GM12865 (cell line): ENCODE data around the gene CCDC51.

Experiments
- DNase-seq: peaks from one replicate; pipeline ENCODE4 v3.0.0; 2010; ENCODE audit warnings: low read depth
- H3K4me3 ChIP-seq: 2 replicates; pipeline ENCODE4 v1.5.1; 2011; ENCODE audit warnings: mild to moderate bottlenecking, low read depth, low read length, control low read depth
- CTCF ChIP-seq: IDR thresholded peaks from 2 replicates; pipeline ENCODE4 v1.5.1; 2011; ENCODE audit warnings: low read length, control low read depth, low read depth, inconsistent platforms; ENCODE audit not compliant: insufficient read depth; ENCODE audit errors: missing control alignments

CCDC51 gene

GRCh38 chr3:48440590-48440958 is 655 bp upstream of the CCDC51 start:
- no peak for DNase-seq
- TF ChIP-seq CTCF, result no peak
- peak overlapping the region; percentile 93 for H3K4me3 ChIP-seq

GRCh38 chr3:48437812-48438211 is 2.1 kb downstream of the CCDC51 start:
- H3K4me3 ChIP-seq, result no peak overlapping the region
- no peak for TF ChIP-seq CTCF
- no peak for DNase-seq

DNA sequence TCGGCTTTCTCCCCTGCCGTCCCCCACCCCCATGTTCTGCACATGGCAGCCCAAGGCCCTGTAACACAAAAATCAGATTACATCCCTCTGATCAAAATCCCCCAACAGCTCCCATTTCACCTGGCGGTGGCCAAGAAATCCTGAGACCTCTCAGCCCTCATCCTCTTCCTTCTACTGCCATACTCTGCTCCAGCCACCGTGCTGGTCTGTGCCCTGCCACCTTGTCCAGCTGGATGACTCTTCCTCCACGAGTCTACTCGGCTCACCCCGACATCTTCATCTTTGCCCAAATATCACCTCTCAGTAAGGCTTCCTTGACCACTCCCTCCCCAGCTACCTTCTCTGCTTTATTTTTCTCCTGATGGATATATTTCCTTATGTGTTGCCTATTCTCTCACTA is 3.1 kb downstream of the CCDC51 start:
- H3K4me3 ChIP-seq, result no peak overlapping the region
- DNase-seq, result no peak
- TF ChIP-seq CTCF, result no peak

GRCh38 chr3:48436477-48436787 is 3.5 kb downstream of the CCDC51 start:
- TF ChIP-seq CTCF, result no peak
- no peak for DNase-seq
- no peak overlapping the region for H3K4me3 ChIP-seq

DNA sequence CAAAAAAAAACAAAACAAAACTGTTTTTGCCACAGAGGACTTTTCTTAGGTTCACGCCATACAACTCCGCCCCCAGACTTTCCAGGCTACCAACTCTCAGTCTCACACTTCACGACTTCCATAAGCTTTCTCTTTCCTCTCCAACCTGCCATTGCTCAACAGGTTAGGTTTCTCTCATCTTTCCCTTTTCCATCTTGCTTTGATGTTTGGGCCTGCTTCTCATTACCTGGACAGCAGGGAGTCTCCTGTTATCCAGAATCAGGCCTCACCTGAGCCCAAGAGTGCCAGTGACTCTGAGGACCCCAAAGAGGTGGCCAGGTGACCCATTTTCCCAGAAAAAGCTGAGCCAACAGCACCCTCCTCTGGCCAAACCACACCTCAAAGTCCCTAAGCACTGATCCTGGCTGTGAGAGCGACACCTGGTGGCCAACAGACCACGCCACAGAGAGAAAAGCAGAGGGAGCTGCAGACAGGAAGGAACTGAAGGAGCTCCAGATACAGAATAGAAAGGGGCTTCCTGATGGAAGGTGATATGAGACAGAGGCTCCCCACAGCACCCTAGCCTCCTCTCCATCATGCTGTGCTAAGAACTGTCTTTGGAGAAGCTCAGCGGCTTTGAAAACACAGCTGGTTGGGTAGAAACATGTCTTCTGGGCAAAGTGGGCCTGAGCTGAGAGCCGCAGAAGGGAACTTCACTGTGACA is 4.0 kb downstream of the CCDC51 start:
- no peak overlapping the region for H3K4me3 ChIP-seq
- DNase-seq, result peak; percentile 90
- peak; percentile 99 for TF ChIP-seq CTCF

- TF ChIP-seq CTCF, result no peak
- DNase-seq, result no peak
- H3K4me3 ChIP-seq, result no peak overlapping the region
Measured at GRCh38 chr3:48435223-48435595, 4.7 kb downstream of the CCDC51 start.

GRCh38 chr3:48434591-48435222 is 5.2 kb downstream of the CCDC51 start:
- DNase-seq, result no peak
- no peak for TF ChIP-seq CTCF
- no peak overlapping the region for H3K4me3 ChIP-seq
